Transverse colon (tissue), 4 donors: Measurements from ENCODE around the gene UBAC1. TPM values are rescaled to one million over a fixed set of nuclear protein-coding genes. Genes with fewer than 3 reads are reported as not detected.

Experiments used
- DNase-seq: peaks from one replicate; pipeline ENCODE4 v3.0.0-alpha.2; 2019
- H3K27ac ChIP-seq, 4 donors: fragments of 200-600 bp; sonication (generic); 2 replicates each; pipeline ENCODE4 v1.5.1; 2016 to 2018; ENCODE audit warnings: inconsistent platforms in 4 of 4
- H3K27me3 ChIP-seq: fragments of 200-600 bp; sonication (generic); 2 replicates; pipeline ENCODE4 v1.5.1; 2017; ENCODE audit warnings: inconsistent platforms
- H3K36me3 ChIP-seq, 4 donors: fragments of 200-600 bp; sonication (generic); 2 replicates each; pipeline ENCODE4 v1.5.1; 2017 to 2019; ENCODE audit warnings: inconsistent platforms in 4 of 4
- H3K4me1 ChIP-seq, 4 donors: fragments of 200-600 bp; sonication (generic); 2 replicates each; pipeline ENCODE4 v1.5.1; 2017 to 2020; ENCODE audit warnings: inconsistent platforms in 4 of 4
- H3K4me3 ChIP-seq, 4 donors: fragments of 200-600 bp; sonication (generic); 1 replicate in 1 of 4; 2 replicates in 3 of 4; pipeline versions ENCODE4 v1.5.1 to v1.6.1; 2017 to 2019; ENCODE audit warnings: inconsistent platforms in 4 of 4
- H3K9me3 ChIP-seq, 2 donors: fragments of 200-600 bp; sonication (generic); 2 replicates each; pipeline ENCODE4 v1.5.1; 2017 to 2019; ENCODE audit warnings: inconsistent platforms in 2 of 2
- CTCF ChIP-seq, 5 experiments: fragments of 200-600 bp in 3 of 5; fragments of 450-650 bp in 2 of 5; sonication (generic) in 3 of 5; IDR thresholded peaks; 1 replicate in 2 of 5; 2 replicates in 3 of 5; pipeline ENCODE4 v1.5.1; 2016 to 2017; ENCODE audit warnings: antibody characterized with exemption in 5 of 5, inconsistent platforms in 3 of 5, mild to moderate bottlenecking in 2 of 5, moderate library complexity in 1 of 5
- EP300 ChIP-seq: sonication (generic); formaldehyde crosslinking; IDR thresholded peaks from one replicate; pipeline ENCODE4 v1.6.1; 2017; ENCODE audit warnings: antibody characterized with exemption, low read depth
- POLR2A ChIP-seq: fragments of 450-650 bp; IDR thresholded peaks from one replicate; pipeline ENCODE4 v1.6.1; 2016; ENCODE audit warnings: antibody characterized with exemption, mild to moderate bottlenecking, moderate library complexity
- POLR2AphosphoS5 ChIP-seq, 3 donors: sonication (generic); formaldehyde crosslinking; IDR thresholded peaks; one replicate each; pipeline ENCODE4 v1.6.1; 2016; ENCODE audit warnings: antibody characterized with exemption in 3 of 3
- WGBS, 2 donors: methylation state at CpG; one replicate each; pipeline ENCODE4 v1.1.5; 2018; ENCODE audit warnings: low coverage in 1 of 2; 5-methylcytosine and 5-hydroxymethylcytosine counted together
- in situ Hi-C, 4 donors: fragments of 200-750 bp; cut with MboI; loops; one replicate each; pipeline versions ENCODE4 v1.15.0 to v1.15.1; 2017; ENCODE audit warnings: low sequenced_read_pairs in 3 of 4, low pct_ligation_motif_present in 1 of 4, low pct_unique_long_range_greater_than_20kb in 1 of 4
- intact Hi-C: fragments of 100-400 bp; cut with DNase I; formaldehyde crosslinking; loops from one replicate; pipeline ENCODE4 v1.15.1; 2023; ENCODE audit warnings: low total_unique reads
- total RNA-seq, 4 donors: library from RNA; depleted of rRNA; stranded (reverse); fragments of >200 nt; gene quantifications; one replicate each; pipeline ENCODE4 v1.1.0, GENCODE V29; 2016

Gene UBAC1
- total RNA-seq, 4 donors from 2014 or later, result 42.6 to 91.9 (median 62.9) TPM

GRCh38 chr9:135963938-135964337, 2.8 kb upstream of the UBAC1 start:
- no peak for DNase-seq
- no peaks in the 10 kb centered on the region for H3K9me3 ChIP-seq
- intact Hi-C loops, result no loop called here
- H3K27me3 ChIP-seq, result no peaks in the 10 kb centered on the region
- WGBS, 2 donors, result 59% methylated on average over 10 of the region's 10 CpGs; no CpG with 5 or more reads in 1 of the 2 donors
- H3K36me3 ChIP-seq, result no peaks in the 10 kb centered on the region
- in situ Hi-C loops, result loop anchor here in 2 of 4 donors (5.0 to 10.0 kb wide), 2 partner anchors 158 to 161 kb away; no protein-coding TSS in a partner anchor
- no peak overlapping the region for H3K27ac ChIP-seq
- H3K4me3 ChIP-seq, result no peak overlapping the region
- TF ChIP-seq EP300, result no peak
- no peak for TF ChIP-seq POLR2A
- no peak for TF ChIP-seq CTCF (IDR thresholded peaks at IDR 0.05)
- TF ChIP-seq POLR2AphosphoS5 (IDR thresholded peaks at IDR 0.05), result no peak
- peaks cover 12 to 16% (median 12%) of the 10 kb centered on the region in 4 donors for H3K4me1 ChIP-seq

- TF ChIP-seq EP300 (no peak), POLR2A (no peak), POLR2AphosphoS5 (IDR thresholded peaks at IDR 0.05) (no peak), CTCF (IDR thresholded peaks at IDR 0.05) (no peak)
- no peak overlapping the region for H3K4me3 ChIP-seq
- H3K27ac ChIP-seq, result no peak overlapping the region
- in situ Hi-C loops (loop anchor here in 2 of 4 donors (5.0 to 10.0 kb wide), 2 partner anchors 159 to 161 kb away; no protein-coding TSS in a partner anchor), intact Hi-C loops (no loop called here)
- peaks cover 12 to 18% (median 15%) of the 10 kb centered on the region in 4 donors for H3K4me1 ChIP-seq
- no peaks in the 10 kb centered on the region for H3K9me3 ChIP-seq
- no peak for DNase-seq
- WGBS, 2 donors, result 79 to 84% methylated on average over 6 to 8 of the region's 8 CpGs
- H3K27me3 ChIP-seq, result no peaks in the 10 kb centered on the region
- no peaks in the 10 kb centered on the region for H3K36me3 ChIP-seq
These were observed 2.2 kb upstream of the UBAC1 start for GRCh38 chr9:135963338-135963737.

GRCh38 chr9:135962696-135963307, 1.6 kb upstream of the UBAC1 start:
- 59 to 68% methylated on average over 3 to 11 of the region's 11 CpGs for WGBS, 2 donors
- no peaks in the 10 kb centered on the region for H3K27me3 ChIP-seq
- intact Hi-C loops (no loop called here), in situ Hi-C loops (loop anchor here in 2 of 4 donors (5.0 to 10.0 kb wide), 2 partner anchors 159 to 162 kb away; no protein-coding TSS in a partner anchor)
- H3K36me3 ChIP-seq, result no peaks in the 10 kb centered on the region
- H3K9me3 ChIP-seq, result no peaks in the 10 kb centered on the region
- H3K4me1 ChIP-seq, result peaks cover 11 to 19% (median 16%) of the 10 kb centered on the region in 4 donors
- TF ChIP-seq POLR2A (no peak), POLR2AphosphoS5 (IDR thresholded peaks at IDR 0.05) (no peak), EP300 (no peak), CTCF (IDR thresholded peaks at IDR 0.05) (no peak)
- DNase-seq, result no peak
- no peak overlapping the region for H3K27ac ChIP-seq
- no peak overlapping the region for H3K4me3 ChIP-seq

- intact Hi-C loops, result no loop called here
- Histone ChIP-seq H3K4me1 (peaks cover 9 to 19% (median 14%) of the 10 kb centered on the region in 4 donors), H3K9me3 (no peaks in the 10 kb centered on the region), H3K36me3 (no peaks in the 10 kb centered on the region), H3K4me3 (no peak overlapping the region), H3K27ac (no peak overlapping the region), H3K27me3 (no peaks in the 10 kb centered on the region)
- WGBS, 2 donors, result 39 to 40% methylated on average over 10 to 15 of the region's 15 CpGs
- in situ Hi-C loops, result loop anchor here in 2 of 4 donors (5.0 to 10.0 kb wide), 2 partner anchors 160 to 163 kb away; no protein-coding TSS in a partner anchor
- no peak for TF ChIP-seq CTCF (IDR thresholded peaks at IDR 0.05)
- TF ChIP-seq EP300, result no peak
- no peak for TF ChIP-seq POLR2A
- no peak for TF ChIP-seq POLR2AphosphoS5 (IDR thresholded peaks at IDR 0.05)
- no peak for DNase-seq
These were observed 880 bp upstream of the UBAC1 start for GRCh38 chr9:135961811-135962695.
